Lower leg skin (tissue), 3 donors: Measurements from ENCODE around the gene RUFY1.

ENCODE experiments used
- POLR2A ChIP-seq, 2 donors: fragments of 450-650 bp; IDR thresholded peaks; one replicate each; pipeline ENCODE4 v1.6.1; 2016 to 2017; ENCODE audit warnings: antibody characterized with exemption in 2 of 2, mild to moderate bottlenecking in 1 of 2, moderate library complexity in 1 of 2
- TF ChIP-seq, protein P1 (sequence below), 3 donors: fragments of 450-650 bp; IDR thresholded peaks; one replicate each; pipeline ENCODE4 v1.5.1; 2016; ENCODE audit warnings: antibody characterized with exemption in 3 of 3, mild to moderate bottlenecking in 3 of 3, moderate library complexity in 2 of 3

DNA sequence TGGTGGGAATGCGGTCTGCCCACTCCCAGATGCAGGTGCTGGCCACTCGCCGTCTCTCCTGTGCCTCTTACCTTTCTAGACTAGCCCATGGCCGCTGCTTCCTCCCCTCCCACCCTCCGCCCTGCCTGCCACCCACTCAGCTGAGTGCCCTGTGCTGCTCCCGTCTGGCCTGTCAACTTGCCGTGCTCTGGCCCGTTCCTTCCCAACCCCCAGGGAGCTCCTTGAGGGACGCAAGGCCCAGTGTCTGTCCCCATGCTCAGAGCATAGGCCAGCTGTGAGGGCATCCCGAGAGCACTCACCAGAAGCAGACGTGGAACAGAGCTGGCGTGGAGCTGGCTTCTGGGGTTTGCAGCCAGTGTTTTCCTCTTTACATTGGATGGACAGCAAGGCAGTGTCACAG lies 53.0 kb downstream of the RUFY1 start:
- TF ChIP-seq, protein P1, sequence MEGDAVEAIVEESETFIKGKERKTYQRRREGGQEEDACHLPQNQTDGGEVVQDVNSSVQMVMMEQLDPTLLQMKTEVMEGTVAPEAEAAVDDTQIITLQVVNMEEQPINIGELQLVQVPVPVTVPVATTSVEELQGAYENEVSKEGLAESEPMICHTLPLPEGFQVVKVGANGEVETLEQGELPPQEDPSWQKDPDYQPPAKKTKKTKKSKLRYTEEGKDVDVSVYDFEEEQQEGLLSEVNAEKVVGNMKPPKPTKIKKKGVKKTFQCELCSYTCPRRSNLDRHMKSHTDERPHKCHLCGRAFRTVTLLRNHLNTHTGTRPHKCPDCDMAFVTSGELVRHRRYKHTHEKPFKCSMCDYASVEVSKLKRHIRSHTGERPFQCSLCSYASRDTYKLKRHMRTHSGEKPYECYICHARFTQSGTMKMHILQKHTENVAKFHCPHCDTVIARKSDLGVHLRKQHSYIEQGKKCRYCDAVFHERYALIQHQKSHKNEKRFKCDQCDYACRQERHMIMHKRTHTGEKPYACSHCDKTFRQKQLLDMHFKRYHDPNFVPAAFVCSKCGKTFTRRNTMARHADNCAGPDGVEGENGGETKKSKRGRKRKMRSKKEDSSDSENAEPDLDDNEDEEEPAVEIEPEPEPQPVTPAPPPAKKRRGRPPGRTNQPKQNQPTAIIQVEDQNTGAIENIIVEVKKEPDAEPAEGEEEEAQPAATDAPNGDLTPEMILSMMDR (IDR thresholded peaks at IDR 0.05), result no peak
- no peak for TF ChIP-seq POLR2A (IDR thresholded peaks at IDR 0.05)
